ENCODE data around the gene TRIM71.

- TF ChIP-seq CTCF (IDR thresholded peaks at IDR 0.05) (no peak), SP1 (CRISPR knock-in tag; conservative IDR thresholded peaks at IDR 0.05) (no peak), ATF3 (CRISPR knock-in tag; conservative IDR thresholded peaks at IDR 0.05) (no peak), HMGXB4 (CRISPR knock-in tag; IDR thresholded peaks at IDR 0.05) (no peak), CREM (CRISPR knock-in tag; IDR thresholded peaks at IDR 0.05) (no peak), ETV6 (CRISPR knock-in tag; IDR thresholded peaks at IDR 0.05) (no peak), ZNF425 (CRISPR knock-in tag; conservative IDR thresholded peaks at IDR 0.05) (no peak)
These were observed 51.1 kb downstream of the TRIM71 start for GRCh38 chr3:32868719-32869512.
